Right lobe of liver (tissue), 6 donors: Measurements from ENCODE around the gene PNPT1. TPM values are rescaled to one million over a fixed set of nuclear protein-coding genes. Genes with fewer than 3 reads are reported as not detected.

Source experiments
- ATAC-seq, 4 donors: fragments of 200-7000 bp; cut with Tn5 transposase; one replicate each; pipeline ENCODE4 v1.9.1; 2020; ENCODE audit warnings: mild to moderate bottlenecking in 4 of 4, moderate library complexity in 4 of 4
- DNase-seq, 3 donors: peaks; one replicate each; pipeline ENCODE4 v3.0.0-alpha.2; 2020
- H3K27ac ChIP-seq, 3 donors: fragments of 200-600 bp; one replicate each; pipeline ENCODE4 v1.8.0; 2022
- H3K27me3 ChIP-seq, 2 donors: fragments of 200-600 bp; one replicate each; pipeline ENCODE4 v1.8.0; 2022
- H3K36me3 ChIP-seq, 4 donors: fragments of 200-600 bp; sonication (generic) in 1 of 4; one replicate each; pipeline versions ENCODE4 v1.5.1 to v1.8.0; 2017 to 2022; ENCODE audit warnings: control low read depth in 1 of 4
- H3K4me1 ChIP-seq, 4 donors: fragments of 200-600 bp; sonication (generic) in 1 of 4; one replicate each; pipeline versions ENCODE4 v1.5.1 to v1.8.0; 2017 to 2022; ENCODE audit warnings: control low read depth in 1 of 4
- H3K4me3 ChIP-seq, 3 donors: fragments of 200-600 bp; one replicate each; pipeline ENCODE4 v1.8.0; 2022
- H3K9me3 ChIP-seq, 4 donors: fragments of 200-600 bp; sonication (generic) in 1 of 4; one replicate each; pipeline versions ENCODE4 v1.5.1 to v1.8.0; 2017 to 2022; ENCODE audit warnings: control low read depth in 1 of 4
- POLR2A ChIP-seq: fragments of 450-650 bp; IDR thresholded peaks from one replicate; pipeline ENCODE4 v1.6.1; 2017; ENCODE audit warnings: antibody characterized with exemption, mild to moderate bottlenecking
- WGBS: methylation state at CpG from one replicate; pipeline ENCODE4 v1.1.6; 2018; ENCODE audit warnings: low coverage, low lambda C conversion rate; ENCODE audit not compliant: insufficient coverage; ENCODE audit errors: missing lambda C conversion rate; 5-methylcytosine and 5-hydroxymethylcytosine counted together
- intact Hi-C, 2 donors: fragments of 100-400 bp; cut with DNase I; formaldehyde crosslinking; loops; one replicate each; pipeline versions ENCODE4 v1.11.2 to v1.14.1; 2022
- total RNA-seq, 6 experiments: library from RNA; depleted of rRNA in 2 of 6; stranded (reverse); fragments of >200 nt in 2 of 6; fragmentation: NEBNext Ultra II Directional in 3 of 6; extraction: Animal tissue kit (Norgen Biotek cat#: 25700) in 3 of 6; gene quantifications; one replicate each; pipeline versions ENCODE4 v1.1.0 to v1.2.4, GENCODE V29; 2016 to 2023
- TF ChIP-seq, protein P1 (sequence below), 4 donors: fragments of 200-600 bp in 3 of 4; fragments of 450-650 bp in 1 of 4; IDR thresholded peaks; one replicate each; pipeline versions ENCODE4 v1.5.1 to v1.8.0; 2016 to 2022; ENCODE audit warnings: antibody characterized with exemption in 4 of 4, mild to moderate bottlenecking in 2 of 4
- donor health status: DM: no; HTN: yes; CAD: no.
- donor health status: DM: no; HTN: no; CAD: no.
- donor health status: DM: no; HTN: no; CAD: no.
- donor health status: DM: no; HTN: yes; CAD: no.
- donor health status: DM: no; HTN: yes; CAD: no.

The PNPT1 gene
- total RNA-seq, 6 experiments from 2014 or later, result 11.0 to 14.4 (median 13.0) TPM

GRCh38 chr2:55732854-55733253, 39.2 kb upstream of the PNPT1 start:
- H3K9me3 ChIP-seq, result no peaks in the 10 kb centered on the region
- H3K4me3 ChIP-seq, result no peak overlapping the region
- TF ChIP-seq POLR2A, result no peak
- TF ChIP-seq, protein P1, sequence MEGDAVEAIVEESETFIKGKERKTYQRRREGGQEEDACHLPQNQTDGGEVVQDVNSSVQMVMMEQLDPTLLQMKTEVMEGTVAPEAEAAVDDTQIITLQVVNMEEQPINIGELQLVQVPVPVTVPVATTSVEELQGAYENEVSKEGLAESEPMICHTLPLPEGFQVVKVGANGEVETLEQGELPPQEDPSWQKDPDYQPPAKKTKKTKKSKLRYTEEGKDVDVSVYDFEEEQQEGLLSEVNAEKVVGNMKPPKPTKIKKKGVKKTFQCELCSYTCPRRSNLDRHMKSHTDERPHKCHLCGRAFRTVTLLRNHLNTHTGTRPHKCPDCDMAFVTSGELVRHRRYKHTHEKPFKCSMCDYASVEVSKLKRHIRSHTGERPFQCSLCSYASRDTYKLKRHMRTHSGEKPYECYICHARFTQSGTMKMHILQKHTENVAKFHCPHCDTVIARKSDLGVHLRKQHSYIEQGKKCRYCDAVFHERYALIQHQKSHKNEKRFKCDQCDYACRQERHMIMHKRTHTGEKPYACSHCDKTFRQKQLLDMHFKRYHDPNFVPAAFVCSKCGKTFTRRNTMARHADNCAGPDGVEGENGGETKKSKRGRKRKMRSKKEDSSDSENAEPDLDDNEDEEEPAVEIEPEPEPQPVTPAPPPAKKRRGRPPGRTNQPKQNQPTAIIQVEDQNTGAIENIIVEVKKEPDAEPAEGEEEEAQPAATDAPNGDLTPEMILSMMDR (IDR thresholded peaks at IDR 0.05), result no peak
- H3K27ac ChIP-seq, result no peak overlapping the region
- H3K27me3 ChIP-seq, result no peaks in the 10 kb centered on the region
- WGBS, result 63% methylated on average over 4 of the region's 4 CpGs
- ATAC-seq (no peak), DNase-seq (no peak)
- H3K4me1 ChIP-seq, result no peaks in the 10 kb centered on the region
- intact Hi-C loops, result no loop called here
- no peaks in the 10 kb centered on the region for H3K36me3 ChIP-seq

GRCh38 chr2:55729136-55729685, 35.6 kb upstream of the PNPT1 start:
- Histone ChIP-seq H3K4me3 (no peak overlapping the region), H3K36me3 (no peaks in the 10 kb centered on the region), H3K27me3 (no peaks in the 10 kb centered on the region), H3K9me3 (no peaks in the 10 kb centered on the region), H3K27ac (no peak overlapping the region), H3K4me1 (no peaks in the 10 kb centered on the region)
- intact Hi-C loops, result loop anchor here in 1 of 2 donors (10.0 kb wide), 1 partner anchor 406 kb away; no protein-coding TSS in a partner anchor
- DNase-seq (no peak), ATAC-seq (no peak)
- 17% methylated on average over 1 of the region's 1 CpG for WGBS
- no peak for TF ChIP-seq POLR2A
- TF ChIP-seq, protein P1 (IDR thresholded peaks at IDR 0.05), result no peak

DNA sequence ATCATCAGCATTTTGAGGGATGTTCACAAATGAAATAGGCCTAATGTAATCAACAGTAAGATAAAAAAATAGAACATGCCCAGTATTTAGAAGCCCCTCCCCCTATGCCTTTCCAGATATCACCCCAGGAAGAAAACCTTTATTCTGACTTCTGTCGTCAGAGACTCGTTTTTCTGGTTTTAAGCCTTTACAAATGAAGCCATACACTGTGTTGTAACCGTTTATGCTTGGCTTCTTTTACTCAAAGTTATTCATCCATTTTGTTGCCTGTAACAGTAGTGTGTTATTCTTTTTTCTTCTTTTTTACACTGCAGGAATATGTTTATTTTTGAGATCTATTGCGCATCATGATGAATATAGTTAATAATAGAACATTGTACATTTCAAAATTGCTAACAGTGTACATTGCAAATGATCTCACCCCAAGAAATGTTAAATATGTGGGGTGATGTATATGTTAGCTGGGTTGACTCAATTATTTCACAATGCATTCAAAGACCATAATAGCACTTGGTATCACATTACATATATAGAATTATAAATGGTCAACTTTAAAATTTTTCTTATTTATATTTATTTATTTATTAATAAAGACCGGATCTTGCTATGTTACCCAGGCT, 28.1 kb upstream of the PNPT1 start:
- Histone ChIP-seq H3K4me3 (no peak overlapping the region), H3K9me3 (no peaks in the 10 kb centered on the region), H3K36me3 (no peaks in the 10 kb centered on the region), H3K27ac (no peak overlapping the region), H3K27me3 (no peaks in the 10 kb centered on the region), H3K4me1 (no peaks in the 10 kb centered on the region)
- WGBS, result 64% methylated on average over 5 of the region's 5 CpGs
- no peak for DNase-seq
- intact Hi-C loops, result loop anchor here in 1 of 2 donors (10.0 kb wide), 1 partner anchor 413 kb away; no protein-coding TSS in a partner anchor
- no peak for ATAC-seq
- TF ChIP-seq, protein P1 (IDR thresholded peaks at IDR 0.05), result no peak
- TF ChIP-seq POLR2A, result no peak

GRCh38 chr2:55720417-55720816, 26.8 kb upstream of the PNPT1 start:
- Histone ChIP-seq H3K4me1 (no peaks in the 10 kb centered on the region), H3K4me3 (no peak overlapping the region), H3K27ac (no peak overlapping the region), H3K36me3 (no peaks in the 10 kb centered on the region), H3K27me3 (no peaks in the 10 kb centered on the region), H3K9me3 (no peaks in the 10 kb centered on the region)
- no peak for DNase-seq
- TF ChIP-seq POLR2A, result no peak
- TF ChIP-seq, protein P1 (IDR thresholded peaks at IDR 0.05), result no peak
- intact Hi-C loops, result loop anchor here in 1 of 2 donors (10.0 kb wide), 1 partner anchor 414 kb away; no protein-coding TSS in a partner anchor
- 45% methylated on average over 11 of the region's 11 CpGs for WGBS
- ATAC-seq, result no peak
